Activated naive CD4-positive, alpha-beta T cell treated with Interleukin-2 at 50 U/mL for 16 hours (primary cell): ENCODE measurements around the gene GNB4.

Experiments used
- DNase-seq: peaks from one replicate; pipeline ENCODE4 v3.0.0-alpha.2; 2020

The GNB4 gene

GRCh38 chr3:179347345-179348194 is 103.7 kb downstream of the GNB4 start, which contains the start of gene MFN1:
MFN1 (plus strand) TSS chr3:179347709; CDS start chr3:179348852, 1,143 bp downstream.
- peak; percentile 92 for DNase-seq
